Peyer's patch (tissue), 4 donors: Measurements from ENCODE around the gene NT5DC3.

Experiments used
- POLR2A ChIP-seq, 2 donors: fragments of 450-650 bp; IDR thresholded peaks; one replicate each; pipeline ENCODE4 v1.5.1; 2017; ENCODE audit warnings: antibody characterized with exemption in 2 of 2, mild to moderate bottlenecking in 2 of 2, moderate library complexity in 2 of 2
- TF ChIP-seq, protein P1 (sequence below), 6 experiments: fragments of 450-650 bp in 4 of 6; fragments of 200-600 bp in 2 of 6; sonication (generic) in 1 of 6; IDR thresholded peaks; one replicate each; pipeline ENCODE4 v1.5.1; 2017 to 2019; ENCODE audit warnings: antibody characterized with exemption in 6 of 6, mild to moderate bottlenecking in 3 of 6, moderate library complexity in 1 of 6

DNA sequence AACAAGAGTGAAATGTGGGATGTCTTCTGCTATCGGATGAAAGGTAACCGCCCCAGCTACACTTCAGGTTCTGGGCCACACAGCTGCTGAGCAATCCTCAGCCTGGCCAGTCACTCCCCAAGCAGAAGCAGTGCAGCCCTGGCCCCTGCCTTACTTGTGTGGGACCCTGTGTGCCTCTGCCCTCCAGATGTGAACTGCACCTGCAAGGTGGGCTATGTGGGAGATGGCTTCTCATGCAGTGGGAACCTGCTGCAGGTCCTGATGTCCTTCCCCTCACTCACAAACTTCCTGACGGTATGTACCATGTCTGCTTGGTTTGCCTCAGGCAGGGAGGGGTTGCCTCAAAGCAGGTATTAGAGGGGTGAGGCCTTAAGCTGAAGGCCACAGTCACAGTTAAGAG lies 85.6 kb downstream of the NT5DC3 start:
- TF ChIP-seq, protein P1, sequence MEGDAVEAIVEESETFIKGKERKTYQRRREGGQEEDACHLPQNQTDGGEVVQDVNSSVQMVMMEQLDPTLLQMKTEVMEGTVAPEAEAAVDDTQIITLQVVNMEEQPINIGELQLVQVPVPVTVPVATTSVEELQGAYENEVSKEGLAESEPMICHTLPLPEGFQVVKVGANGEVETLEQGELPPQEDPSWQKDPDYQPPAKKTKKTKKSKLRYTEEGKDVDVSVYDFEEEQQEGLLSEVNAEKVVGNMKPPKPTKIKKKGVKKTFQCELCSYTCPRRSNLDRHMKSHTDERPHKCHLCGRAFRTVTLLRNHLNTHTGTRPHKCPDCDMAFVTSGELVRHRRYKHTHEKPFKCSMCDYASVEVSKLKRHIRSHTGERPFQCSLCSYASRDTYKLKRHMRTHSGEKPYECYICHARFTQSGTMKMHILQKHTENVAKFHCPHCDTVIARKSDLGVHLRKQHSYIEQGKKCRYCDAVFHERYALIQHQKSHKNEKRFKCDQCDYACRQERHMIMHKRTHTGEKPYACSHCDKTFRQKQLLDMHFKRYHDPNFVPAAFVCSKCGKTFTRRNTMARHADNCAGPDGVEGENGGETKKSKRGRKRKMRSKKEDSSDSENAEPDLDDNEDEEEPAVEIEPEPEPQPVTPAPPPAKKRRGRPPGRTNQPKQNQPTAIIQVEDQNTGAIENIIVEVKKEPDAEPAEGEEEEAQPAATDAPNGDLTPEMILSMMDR (IDR thresholded peaks at IDR 0.05) = no peak
- TF ChIP-seq POLR2A (IDR thresholded peaks at IDR 0.05) = no peak
